MM.1S (cell line): Measurements from ENCODE around the gene CYTH3.

Experiments used
- CTCF ChIP-seq: fragments of 300-600 bp; sonication (generic); IDR thresholded peaks from 2 replicates; pipeline ENCODE4 v1.5.1; 2016; ENCODE audit warnings: antibody characterized with exemption, low read length, mixed read lengths
- EZH2 ChIP-seq: fragments of 300-600 bp; sonication (generic); optimal IDR thresholded peaks from 2 replicates; pipeline ENCODE3; 2017; ENCODE audit warnings: low read depth, mild to moderate bottlenecking, antibody characterized with exemption, low read length, mixed read lengths
- EZH2phosphoT487 ChIP-seq: fragments of 300-600 bp; sonication (generic); IDR thresholded peaks from 2 replicates; pipeline ENCODE4 v1.6.1; 2018; ENCODE audit warnings: antibody characterized with exemption, low read length

DNA sequence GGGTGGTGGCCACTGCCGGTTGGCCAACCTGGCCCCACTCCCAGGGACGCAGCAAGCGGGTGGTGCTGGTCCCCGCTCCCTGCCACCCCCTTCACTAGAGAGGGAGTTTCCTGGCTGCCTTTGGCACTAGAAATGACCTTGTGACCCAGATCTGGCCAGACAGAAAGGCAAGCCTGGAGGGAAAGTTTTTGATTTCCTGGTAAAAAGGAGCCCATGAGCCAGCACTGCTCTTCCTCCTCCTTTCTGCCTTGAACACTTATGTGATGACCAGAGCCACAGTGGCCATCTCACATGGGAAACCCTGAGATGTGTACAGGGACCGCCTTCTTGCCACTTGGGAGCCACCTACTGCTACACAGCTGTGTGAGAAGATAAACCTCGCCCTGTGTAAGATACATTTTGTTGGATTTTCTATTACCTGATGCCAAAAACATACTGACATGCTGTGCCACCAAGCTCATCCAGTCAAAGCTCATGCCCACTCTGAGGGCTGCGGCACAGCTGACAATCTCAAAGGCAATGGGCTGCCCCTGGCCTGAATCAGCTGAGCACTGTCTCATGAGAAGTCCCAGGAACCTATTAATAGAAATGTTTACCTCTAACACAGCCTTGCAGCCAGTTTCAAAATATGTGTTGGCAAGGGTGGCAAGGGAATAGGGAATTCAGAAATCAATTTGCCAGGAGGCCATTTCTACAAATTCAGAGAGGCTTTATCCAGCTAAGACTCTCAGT lies 94.0 kb downstream of the CYTH3 start:
- no peak for TF ChIP-seq CTCF
- TF ChIP-seq EZH2 = no peak
- no peak for TF ChIP-seq EZH2phosphoT487
